Motor neuron (in vitro differentiated cells): ENCODE measurements around the gene OLFML2A. TPM values are rescaled to one million over a fixed set of nuclear protein-coding genes. Genes with fewer than 3 reads are reported as not detected.

Experiments
- ATAC-seq, 8 experiments: fragments of 200-7000 bp; cut with Tn5 transposase; replicated peaks in 6 of 8; 2 replicates each; pipeline ENCODE4 v1.8.0; 2021; ENCODE audit warnings: mild to moderate bottlenecking in 8 of 8, moderate library complexity in 8 of 8
- H3K27ac ChIP-seq, 2 donors: fragments of 250-450 bp; sonication (Bioruptor Pico); 2 replicates each; pipeline ENCODE4 v1.9.0; 2021; ENCODE audit warnings: antibody characterized with exemption in 2 of 2, mild to moderate bottlenecking in 2 of 2, moderate library complexity in 1 of 2
- H3K4me1 ChIP-seq, 2 donors: fragments of 250-450 bp; sonication (Bioruptor Pico); replicated peaks in 1 of 2; 2 replicates each; pipeline ENCODE4 v1.6.1; 2021; ENCODE audit warnings: antibody characterized with exemption in 2 of 2, mild to moderate bottlenecking in 2 of 2, moderate library complexity in 1 of 2
- H3K4me3 ChIP-seq, 5 donors: fragments of 250-450 bp; sonication (Bioruptor Pico); 2 replicates each; pipeline ENCODE4 v1.9.0; 2021; ENCODE audit warnings: antibody characterized with exemption in 5 of 5, mild to moderate bottlenecking in 5 of 5, moderate library complexity in 4 of 5
- WGBS, 10 experiments: fragments of 450-650 bp; shearing (Covaris generic); methylation state at CpG; one replicate each; pipeline ENCODE4 v1.0.0; 2022; 5-methylcytosine and 5-hydroxymethylcytosine counted together
- in situ Hi-C, 9 experiments: fragments of 400-800 bp; cut with MboI; loops; one replicate each; pipeline ENCODE4 v1.15.0; 2021; ENCODE audit warnings: low sequenced_read_pairs in 9 of 9, low pct_unique_long_range_greater_than_20kb in 2 of 9; ENCODE audit not compliant: unreplicated experiment in 9 of 9
- total RNA-seq, 8 experiments: library from RNA; unstranded; fragments of 300-600 nt; gene quantifications; 2 replicates each; pipeline versions ENCODE4 v1.2.3 to v1.2.4, GENCODE V29; 2022

Gene OLFML2A
- total RNA-seq, 8 experiments from 2014 or later, result 0.10 to 14.3 (median 0.37) TPM

DNA sequence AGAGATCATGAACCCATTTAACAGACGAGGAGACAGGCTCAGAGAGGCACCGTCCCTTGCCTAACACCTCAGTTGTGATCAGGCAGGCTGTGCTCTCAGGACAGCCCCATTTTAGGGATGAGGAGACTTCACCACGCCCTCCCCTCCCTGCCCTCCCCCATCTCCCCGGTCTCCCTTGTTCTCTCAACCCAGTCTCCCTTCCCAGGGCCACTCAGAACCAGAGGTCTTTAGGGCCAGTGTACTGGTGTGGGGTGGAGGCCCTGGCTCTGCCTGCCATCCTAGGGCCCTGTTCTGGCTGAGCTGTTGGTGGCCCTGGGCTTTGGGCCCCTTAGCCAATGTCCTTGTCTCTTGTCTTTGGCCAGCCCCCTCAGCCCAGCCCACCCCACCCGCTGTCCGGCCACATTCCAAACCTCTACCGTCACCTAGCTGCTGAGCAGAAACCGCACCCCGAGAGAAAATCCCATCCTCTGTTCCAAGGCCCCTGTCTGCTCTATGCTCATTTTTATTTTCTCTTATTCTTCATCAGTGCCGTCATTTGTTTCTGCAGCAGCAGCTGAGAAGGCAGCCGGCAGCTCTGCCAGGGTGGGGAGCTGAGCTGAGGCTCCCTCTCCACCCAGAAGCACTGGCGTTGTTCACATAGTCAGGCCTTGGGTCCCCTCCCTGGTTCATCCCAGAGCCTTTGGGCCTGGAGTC lies 33.9 kb downstream of the OLFML2A start:
- peak in 6 of 8 experiments; percentile 30 to 88 (median 70) for ATAC-seq
- 22 to 43% methylated on average over 3 of the region's 12 CpGs; no CpG with 5 or more reads in 8 of the 10 experiments for WGBS, 10 experiments
- Histone ChIP-seq H3K4me1 (peaks cover 4 to 24% of the 10 kb centered on the region in 2 donors), H3K4me3 (no peak overlapping the region), H3K27ac (no peak overlapping the region)
- in situ Hi-C loops, result no loop called here

GRCh38 chr9:124812441-124812876 lies 35.5 kb downstream of the OLFML2A start:
- 10 to 80% (median 61%) methylated on average over 1 to 6 of the region's 6 CpGs; no CpG with 5 or more reads in 3 of the 10 experiments for WGBS, 10 experiments
- H3K27ac ChIP-seq, result peak overlapping the region; percentile 30 to 45
- peak in 7 of 8 experiments; percentile 39 to 98 (median 96) for ATAC-seq
- in situ Hi-C loops, result no loop called here
- H3K4me1 ChIP-seq, result peaks cover 4 to 24% of the 10 kb centered on the region in 2 donors
- H3K4me3 ChIP-seq, result no peak overlapping the region

DNA sequence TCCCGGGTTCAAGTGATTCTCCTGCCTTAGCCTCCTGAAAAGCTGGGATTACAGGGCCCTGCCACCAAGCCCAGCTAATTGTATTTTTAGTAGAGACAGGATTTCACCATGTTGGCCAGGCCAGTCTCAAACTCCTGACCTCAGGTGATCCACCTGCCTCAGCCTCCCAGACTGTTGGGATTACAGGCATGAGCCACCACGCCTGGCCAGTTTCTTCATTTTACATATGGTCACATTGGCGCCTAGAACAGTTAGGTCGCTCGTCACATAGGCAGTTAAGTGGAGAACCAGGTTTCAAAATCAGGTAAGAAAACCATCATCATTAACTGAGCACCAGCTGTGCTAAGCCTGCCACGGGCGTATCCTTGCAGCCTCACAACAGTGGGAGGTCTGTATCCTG lies 36.1 kb downstream of the OLFML2A start:
- in situ Hi-C loops, result no loop called here
- no peak for ATAC-seq
- peaks cover 4 to 24% of the 10 kb centered on the region in 2 donors for H3K4me1 ChIP-seq
- WGBS, 10 experiments, result 65 to 96% (median 76%) methylated on average over 2 to 7 of the region's 7 CpGs; no CpG with 5 or more reads in 3 of the 10 experiments
- H3K27ac ChIP-seq, result peak overlapping the region; percentile 18 to 30
- no peak overlapping the region for H3K4me3 ChIP-seq

- 66 to 100% (median 73%) methylated on average over 2 to 7 of the region's 11 CpGs; no CpG with 5 or more reads in 2 of the 10 experiments for WGBS, 10 experiments
- ATAC-seq, result no peak
These were observed 36.7 kb downstream of the OLFML2A start for GRCh38 chr9:124813501-124814163.

GRCh38 chr9:124814164-124814535 lies 37.2 kb downstream of the OLFML2A start:
- Histone ChIP-seq H3K4me1 (peaks cover 4 to 24% of the 10 kb centered on the region in 2 donors), H3K4me3 (no peak overlapping the region), H3K27ac (no peak overlapping the region)
- no peak for ATAC-seq
- in situ Hi-C loops, result no loop called here
- WGBS, 10 experiments, result 100% methylated on average over 1 of the region's 5 CpGs; no CpG with 5 or more reads in 8 of the 10 experiments

More at GRCh38 chr9:124813501-124814163, 36.7 kb downstream of the OLFML2A start:
- H3K4me3 ChIP-seq, result no peak overlapping the region
- H3K4me1 ChIP-seq, result peaks cover 4 to 24% of the 10 kb centered on the region in 2 donors
- in situ Hi-C loops, result no loop called here
- H3K27ac ChIP-seq, result no peak overlapping the region

- no peak for ATAC-seq
- in situ Hi-C loops, result no loop called here
- 74 to 100% (median 94%) methylated on average over 1 to 5 of the region's 5 CpGs for WGBS, 10 experiments
These were observed 38.7 kb downstream of the OLFML2A start for GRCh38 chr9:124815601-124816000.

GRCh38 chr9:124818431-124819281 lies 41.7 kb downstream of the OLFML2A start:
- in situ Hi-C loops, result no loop called here
- Histone ChIP-seq H3K4me1 (peaks cover 0 to 4% of the 10 kb centered on the region in 2 donors), H3K27ac (no peak overlapping the region), H3K4me3 (no peak overlapping the region)
- 0 to 100% (median 71%) methylated on average over 1 to 13 of the region's 18 CpGs; no CpG with 5 or more reads in 1 of the 10 experiments for WGBS, 10 experiments
- peak in 6 of 8 experiments; percentile 8 to 82 (median 66) for ATAC-seq

More at GRCh38 chr9:124815601-124816000, 38.7 kb downstream of the OLFML2A start:
- H3K27ac ChIP-seq, result no peak overlapping the region
- H3K4me3 ChIP-seq, result no peak overlapping the region
- H3K4me1 ChIP-seq, result peaks cover 4 to 22% of the 10 kb centered on the region in 2 donors

GRCh38 chr9:124820698-124821623 lies 44.0 kb downstream of the OLFML2A start:
- peak in 5 of 8 experiments; percentile 30 to 84 (median 36) for ATAC-seq
- Histone ChIP-seq H3K4me3 (no peak overlapping the region), H3K27ac (no peak overlapping the region), H3K4me1 (peaks cover 0 to 4% of the 10 kb centered on the region in 2 donors)
- WGBS, 10 experiments, result 0 to 78% (median 57%) methylated on average over 1 to 4 of the region's 12 CpGs; no CpG with 5 or more reads in 1 of the 10 experiments
- in situ Hi-C loops, result no loop called here

GRCh38 chr9:124828489-124829333 lies 51.8 kb downstream of the OLFML2A start:
- Histone ChIP-seq H3K4me3 (no peak overlapping the region), H3K4me1 (no peaks in the 10 kb centered on the region), H3K27ac (no peak overlapping the region)
- WGBS, 10 experiments, result 2 to 80% (median 20%) methylated on average over 1 to 2 of the region's 2 CpGs; no CpG with 5 or more reads in 3 of the 10 experiments
- no peak for ATAC-seq
- in situ Hi-C loops, result no loop called here

- 0 to 90% (median 40%) methylated on average over 1 to 4 of the region's 5 CpGs; no CpG with 5 or more reads in 1 of the 10 experiments for WGBS, 10 experiments
- in situ Hi-C loops, result no loop called here
- no peak overlapping the region for H3K4me3 ChIP-seq
- H3K27ac ChIP-seq, result no peak overlapping the region
- ATAC-seq, result peak in 2 of 8 experiments; percentile 23 to 44
- H3K4me1 ChIP-seq, result no peaks in the 10 kb centered on the region
These were observed 52.4 kb downstream of the OLFML2A start for GRCh38 chr9:124829334-124829669.

- Histone ChIP-seq H3K27ac (no peak overlapping the region), H3K4me3 (no peak overlapping the region), H3K4me1 (peaks cover 0 to 4% of the 10 kb centered on the region in 2 donors)
- ATAC-seq, result no peak
- WGBS, 10 experiments, result 0 to 100% (median 100%) methylated on average over 1 to 2 of the region's 4 CpGs; no CpG with 5 or more reads in 5 of the 10 experiments
- in situ Hi-C loops, result no loop called here
These were observed 53.7 kb downstream of the OLFML2A start for GRCh38 chr9:124830593-124830992.
